Measurements from ENCODE around the gene CHCHD5. TPM values are rescaled to one million over a fixed set of nuclear protein-coding genes. Genes with fewer than 3 reads are reported as not detected.

The CHCHD5 gene
- total RNA-seq, 4 donors from 2014 or later, result 4.3 to 30.6 (median 17.9) TPM

DNA sequence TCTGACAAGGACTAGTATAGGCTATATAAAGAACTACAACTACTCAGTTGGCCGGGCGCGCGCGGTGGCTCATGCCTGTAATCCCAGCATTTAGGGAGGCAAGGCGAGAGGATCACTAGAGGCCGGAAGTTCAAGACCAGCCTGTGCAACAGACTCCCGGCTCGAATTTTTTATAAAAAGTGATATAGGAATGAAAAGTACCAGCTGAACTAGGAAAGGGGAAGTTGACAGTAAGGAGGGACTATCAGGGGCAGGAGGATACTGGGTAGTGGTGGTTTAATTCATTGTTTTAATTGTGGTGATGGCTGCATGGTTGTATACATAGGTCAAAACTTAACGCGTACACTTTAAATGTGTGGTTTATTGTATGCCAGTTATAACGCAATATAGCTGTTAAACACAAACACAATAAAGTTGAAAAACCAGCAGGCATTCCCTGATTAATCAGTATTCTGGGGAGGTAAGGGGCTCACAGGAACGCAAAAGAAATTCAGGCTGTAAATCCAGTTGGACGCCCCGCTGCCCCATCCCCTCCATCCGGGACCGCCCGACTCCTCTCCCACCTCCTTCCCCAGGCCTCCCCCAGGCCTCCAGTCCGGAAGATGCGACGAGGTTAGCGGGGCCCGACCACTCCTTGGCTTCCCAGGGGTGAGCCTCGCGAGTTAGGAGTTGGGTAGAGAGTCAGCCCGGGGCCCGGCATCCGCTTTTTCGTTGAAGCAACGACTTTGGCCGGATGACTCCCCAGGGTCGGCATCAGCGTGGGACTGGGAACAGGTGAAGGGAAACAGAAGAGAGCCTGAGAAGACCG, 42.9 kb upstream of the CHCHD5 start:
- DNase-seq (ENCODE audit: low spot score in 2 of 2), result peak in 1 of 2 donors; percentile 40
- Histone ChIP-seq H3K9me3 (no peaks in the 10 kb centered on the region), H3K4me1 (peaks cover 0 to 19% (median 11%) of the 10 kb centered on the region in 4 donors), H3K27me3 (no peaks in the 10 kb centered on the region), H3K36me3 (no peaks in the 10 kb centered on the region), H3K4me3 (peak overlapping the region; percentile 59 to 82 (median 74)), H3K27ac (peak overlapping the region; percentile 73 to 93 (median 92))
- TF ChIP-seq CTCF (IDR thresholded peaks at IDR 0.05) (no peak), EP300 (IDR thresholded peaks at IDR 0.05) (no peak), POLR2A (IDR thresholded peaks at IDR 0.05) (no peak)
- 14 to 17% methylated on average over 34 of the region's 34 CpGs for WGBS, 2 donors

GRCh38 chr2:112542123-112542983, 42.1 kb upstream of the CHCHD5 start, which contains the start of gene POLR1B:
Gene POLR1B, plus strand, starts transcription at chr2:112542465. Its CDS starts 30 bp downstream, at chr2:112542495.
- no peaks in the 10 kb centered on the region for H3K27me3 ChIP-seq
- H3K9me3 ChIP-seq, result no peaks in the 10 kb centered on the region
- H3K27ac ChIP-seq, result peak within 1 kb of the TSS; percentile 73 to 93 (median 92)
- WGBS, 2 donors, result 0% methylated on average over 45 to 62 of the region's 67 CpGs
- H3K4me3 ChIP-seq, result peak within 1 kb of the TSS; percentile 59 to 82 (median 74)
- H3K4me1 ChIP-seq, result peaks cover 0 to 19% (median 11%) of the 10 kb centered on the region in 4 donors
- H3K36me3 ChIP-seq, result peaks cover 0 to 8% (median 0%) of the 10 kb centered on the region in 3 donors
- peak; percentile 46 to 72 for DNase-seq (ENCODE audit: low spot score in 2 of 2)
- TF ChIP-seq POLR2A (IDR thresholded peaks at IDR 0.05), result peak in 1 of 2 donors; percentile 30
- TF ChIP-seq CTCF (IDR thresholded peaks at IDR 0.05), result no peak
- peak in 1 of 2 donors; percentile 82 for TF ChIP-seq EP300 (IDR thresholded peaks at IDR 0.05)

DNA sequence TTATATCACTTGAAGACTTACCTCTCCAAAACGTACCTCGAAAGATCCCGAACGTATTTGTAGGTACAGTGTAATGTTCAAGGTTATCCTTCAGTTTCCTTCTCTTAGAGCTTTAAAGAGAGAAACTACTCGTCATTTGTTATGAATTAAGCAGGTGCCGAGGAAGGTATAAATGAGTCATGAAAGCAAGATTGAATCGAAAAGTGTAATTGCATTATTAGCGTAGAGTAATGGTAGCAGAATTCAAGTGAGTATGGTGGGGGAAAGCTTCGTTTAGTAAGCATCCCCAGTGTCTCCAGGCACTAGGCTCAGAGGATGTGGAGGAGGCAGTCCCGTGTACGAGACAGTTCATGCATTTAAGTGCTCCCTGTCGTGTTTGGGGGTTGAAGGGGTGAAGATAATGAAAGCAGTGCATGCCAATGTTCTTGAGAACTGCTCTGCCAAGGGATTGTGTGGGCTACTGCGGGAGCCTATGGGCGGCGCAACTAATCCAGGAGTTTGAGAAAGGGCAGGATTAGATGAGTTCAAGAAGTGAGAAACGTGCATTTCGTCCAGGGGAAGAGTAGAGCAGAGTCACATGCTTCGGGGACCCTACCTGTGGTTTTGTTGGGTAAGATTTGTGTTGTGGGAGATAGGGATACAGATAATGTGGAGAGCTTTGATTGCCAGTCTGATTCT, 41.3 kb upstream of the CHCHD5 start:
- H3K9me3 ChIP-seq, result no peaks in the 10 kb centered on the region
- H3K36me3 ChIP-seq, result peaks cover 0 to 15% (median 5%) of the 10 kb centered on the region in 3 donors
- H3K27ac ChIP-seq, result peak overlapping the region in 1 of 4 donors; percentile 91
- no peaks in the 10 kb centered on the region for H3K27me3 ChIP-seq
- no peak for DNase-seq (ENCODE audit: low spot score in 2 of 2)
- TF ChIP-seq EP300 (IDR thresholded peaks at IDR 0.05), result no peak
- TF ChIP-seq CTCF (IDR thresholded peaks at IDR 0.05), result no peak
- TF ChIP-seq POLR2A (IDR thresholded peaks at IDR 0.05), result no peak
- WGBS, 2 donors, result 7% methylated on average over 18 of the region's 18 CpGs
- peak overlapping the region; percentile 59 to 82 (median 74) for H3K4me3 ChIP-seq
- peaks cover 0 to 19% (median 11%) of the 10 kb centered on the region in 4 donors for H3K4me1 ChIP-seq

GRCh38 chr2:112547333-112547732, 37.1 kb upstream of the CHCHD5 start:
- H3K36me3 ChIP-seq, result peaks cover 0 to 58% (median 20%) of the 10 kb centered on the region in 3 donors
- no peak overlapping the region for H3K27ac ChIP-seq
- TF ChIP-seq EP300 (IDR thresholded peaks at IDR 0.05) (peak in 1 of 2 donors; percentile 11), CTCF (IDR thresholded peaks at IDR 0.05) (no peak), POLR2A (IDR thresholded peaks at IDR 0.05) (no peak)
- peaks cover 0 to 13% (median 8%) of the 10 kb centered on the region in 4 donors for H3K4me1 ChIP-seq
- H3K27me3 ChIP-seq, result no peaks in the 10 kb centered on the region
- WGBS, 2 donors, result 70 to 75% methylated on average over 4 of the region's 4 CpGs
- no peak overlapping the region for H3K4me3 ChIP-seq
- H3K9me3 ChIP-seq, result no peaks in the 10 kb centered on the region
- DNase-seq (ENCODE audit: low spot score in 2 of 2), result peak in 1 of 2 donors; percentile 12

Measured in tibial nerve (tissue), 4 donors.